ENCODE results near the gene SMG5. TPM values are rescaled to one million over a fixed set of nuclear protein-coding genes. Genes with fewer than 3 reads are reported as not detected.

The SMG5 gene
- total RNA-seq, 1 donor from 2014 or later = 103 TPM

DNA sequence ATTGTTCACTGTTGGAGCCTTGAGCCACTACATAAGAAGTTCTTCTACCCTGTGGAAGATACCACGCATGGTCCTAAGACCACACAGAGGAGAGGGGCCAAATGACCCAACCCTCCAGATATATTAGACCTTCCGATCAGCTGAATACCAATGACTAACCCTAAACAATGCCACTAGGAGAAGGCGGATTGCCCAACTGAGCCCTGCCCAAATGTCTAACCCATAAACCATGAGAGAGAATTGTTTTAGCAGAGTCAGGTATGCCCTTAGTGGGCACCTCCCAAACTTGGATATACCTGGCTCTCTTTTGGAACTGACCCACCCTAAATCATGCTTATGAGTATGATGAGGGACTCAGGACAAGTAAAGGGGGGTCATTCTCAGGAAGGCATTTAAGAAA is 12.3 kb downstream of the SMG5 start:
- no peaks in the 10 kb centered on the region for H3K4me1 Mint-ChIP-seq
- peaks cover 59% of the 10 kb centered on the region for H3K36me3 Mint-ChIP-seq
- DNase-seq (ENCODE audit: low spot score in 2 of 2, unreplicated experiment in 2 of 2) = no peak
- no peaks in the 10 kb centered on the region for H3K9me3 Mint-ChIP-seq
- H3K27me3 Mint-ChIP-seq (ENCODE audit: low read depth) = no peaks in the 10 kb centered on the region
- no peak overlapping the region for H3K27ac Mint-ChIP-seq
- TF ChIP-seq CTCF (IDR thresholded peaks at IDR 0.05; ENCODE audit: unreplicated experiment) = no peak
- no peak overlapping the region for H3K4me3 Mint-ChIP-seq

DNA sequence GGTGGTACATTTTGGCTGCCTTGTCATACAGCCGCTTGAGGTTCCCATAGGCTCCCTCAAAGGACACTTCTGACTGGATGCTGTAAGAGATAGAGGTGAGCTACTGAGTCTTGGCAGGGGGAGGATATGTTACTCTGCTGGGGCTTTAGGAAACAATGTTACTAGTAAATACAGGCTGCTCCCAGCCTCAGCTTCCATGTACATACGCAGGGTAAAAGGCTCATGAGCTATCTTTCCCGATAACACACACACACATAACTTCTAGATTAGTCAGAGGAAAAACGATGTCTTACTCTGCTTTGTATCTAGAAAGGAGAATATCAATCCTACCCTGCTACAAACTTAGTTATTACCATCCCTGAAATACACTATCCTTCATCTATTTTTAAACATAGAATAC is 14.3 kb downstream of the SMG5 start:
- no peak for TF ChIP-seq CTCF (IDR thresholded peaks at IDR 0.05; ENCODE audit: unreplicated experiment)
- Mint-ChIP-seq H3K27ac (no peak overlapping the region), H3K4me3 (no peak overlapping the region), H3K9me3 (no peaks in the 10 kb centered on the region), H3K27me3 (ENCODE audit: low read depth) (no peaks in the 10 kb centered on the region), H3K4me1 (no peaks in the 10 kb centered on the region), H3K36me3 (peaks cover 56% of the 10 kb centered on the region)
- DNase-seq (ENCODE audit: low spot score in 2 of 2, unreplicated experiment in 2 of 2) = no peak

DNA sequence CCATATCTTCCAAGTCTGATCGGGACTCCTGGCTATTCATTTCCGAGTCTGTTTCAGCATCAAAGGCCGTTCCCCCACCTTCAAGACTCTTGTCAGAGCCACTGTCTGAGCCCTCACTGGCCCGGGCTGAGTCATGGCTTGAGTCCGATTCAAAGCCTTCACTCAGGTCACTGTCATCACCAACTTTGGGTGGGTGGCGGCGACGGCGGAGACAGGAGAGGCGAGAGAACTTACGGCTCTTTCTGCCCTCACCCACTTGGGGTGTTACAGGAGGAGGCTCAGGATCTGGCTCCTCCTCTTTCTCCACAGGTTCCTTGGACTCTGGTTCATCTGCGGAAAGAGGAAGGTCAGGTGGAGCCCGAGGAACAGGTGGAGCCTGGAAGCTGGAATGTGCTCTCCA is 16.6 kb downstream of the SMG5 start:
- Mint-ChIP-seq H3K4me3 (no peak overlapping the region), H3K36me3 (peaks cover 55% of the 10 kb centered on the region), H3K27me3 (ENCODE audit: low read depth) (no peaks in the 10 kb centered on the region), H3K4me1 (no peaks in the 10 kb centered on the region), H3K9me3 (no peaks in the 10 kb centered on the region), H3K27ac (no peak overlapping the region)
- no peak for DNase-seq (ENCODE audit: low spot score in 2 of 2, unreplicated experiment in 2 of 2)
- no peak for TF ChIP-seq CTCF (IDR thresholded peaks at IDR 0.05; ENCODE audit: unreplicated experiment)

DNA sequence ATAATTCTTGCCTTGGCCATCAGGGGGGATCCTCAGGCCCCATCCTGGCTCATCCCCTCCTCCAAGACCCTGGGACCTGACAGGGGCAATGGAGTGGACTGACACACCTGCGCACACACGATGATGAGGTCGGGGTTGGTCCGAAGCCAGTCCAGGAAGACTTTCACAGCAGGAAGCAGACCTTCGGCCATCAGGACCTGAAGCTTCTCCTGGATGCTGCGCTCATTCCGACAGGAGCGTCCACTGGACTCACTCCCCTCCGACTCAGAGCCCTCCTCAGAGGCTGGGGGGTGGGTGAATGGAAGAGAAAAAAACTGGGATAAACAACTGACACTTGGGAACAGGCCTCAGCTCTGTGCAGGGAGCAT is 19.4 kb downstream of the SMG5 start:
- no peak overlapping the region for H3K27ac Mint-ChIP-seq
- H3K36me3 Mint-ChIP-seq = peaks cover 59% of the 10 kb centered on the region
- H3K4me3 Mint-ChIP-seq = no peak overlapping the region
- H3K9me3 Mint-ChIP-seq = no peaks in the 10 kb centered on the region
- H3K27me3 Mint-ChIP-seq (ENCODE audit: low read depth) = no peaks in the 10 kb centered on the region
- H3K4me1 Mint-ChIP-seq = no peaks in the 10 kb centered on the region
- DNase-seq (ENCODE audit: low spot score in 2 of 2, unreplicated experiment in 2 of 2) = no peak
- no peak for TF ChIP-seq CTCF (IDR thresholded peaks at IDR 0.05; ENCODE audit: unreplicated experiment)

DNA sequence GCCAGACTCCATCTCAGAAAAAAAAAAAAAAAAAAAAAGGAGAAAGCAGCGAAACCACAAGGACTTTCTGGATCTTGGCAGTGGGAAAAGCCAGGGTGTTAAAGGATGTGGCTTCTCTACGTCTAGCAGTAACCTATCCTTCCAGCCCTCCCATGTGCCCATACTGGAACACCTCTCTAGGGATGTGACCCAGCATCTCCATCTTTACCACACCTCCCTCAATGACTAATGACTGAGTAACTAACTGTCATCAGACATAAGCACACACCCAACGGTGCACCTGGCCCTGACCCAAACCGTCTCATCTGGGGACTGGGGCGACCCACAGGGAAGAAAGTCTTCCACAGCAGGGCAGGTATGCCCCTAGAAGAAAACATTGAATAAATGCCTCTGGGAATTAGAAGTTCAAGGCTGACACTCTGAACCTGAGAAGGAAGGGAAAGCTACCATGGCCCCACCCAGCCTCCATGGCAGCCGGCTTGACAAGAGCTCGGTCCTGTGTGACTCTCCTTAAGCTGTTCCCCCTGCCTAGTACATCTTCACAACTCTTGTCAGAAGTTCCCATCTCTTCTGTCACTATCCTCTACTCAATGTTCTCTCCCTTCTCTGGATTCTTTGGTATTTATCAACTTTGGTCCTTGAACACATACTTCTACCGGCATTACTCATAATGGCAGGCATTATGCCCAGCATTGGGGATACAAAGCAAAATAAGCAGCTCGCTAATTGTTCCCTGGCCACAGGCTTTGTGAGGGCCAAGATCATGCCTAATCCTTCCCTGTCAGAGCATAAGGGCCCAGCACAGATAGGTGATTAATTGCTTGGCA is 20.0 kb downstream of the SMG5 start:
- Mint-ChIP-seq H3K4me1 (no peaks in the 10 kb centered on the region), H3K9me3 (no peaks in the 10 kb centered on the region), H3K36me3 (peaks cover 63% of the 10 kb centered on the region), H3K27ac (no peak overlapping the region), H3K27me3 (ENCODE audit: low read depth) (no peaks in the 10 kb centered on the region), H3K4me3 (no peak overlapping the region)
- DNase-seq (ENCODE audit: low spot score in 2 of 2, unreplicated experiment in 2 of 2) = no peak
- no peak for TF ChIP-seq CTCF (IDR thresholded peaks at IDR 0.05; ENCODE audit: unreplicated experiment)
